CD14-positive monocyte (primary cell): Measurements from ENCODE around the gene RS1. TPM values are rescaled to one million over a fixed set of nuclear protein-coding genes. Genes with fewer than 3 reads are reported as not detected.

Experiments
- DNase-seq, 3 donors: peaks; one replicate each; pipeline ENCODE4 v3.0.0-alpha.2; 2011 to 2022
- H2AFZ ChIP-seq: 2 replicates; pipeline ENCODE4 v1.6.0; 2012; ENCODE audit warnings: mild to moderate bottlenecking, low read depth, low read length, inconsistent platforms; ENCODE audit not compliant: insufficient read depth, poor library complexity, severe bottlenecking
- H3K27ac ChIP-seq, 2 donors: 1 replicate in 1 of 2; 2 replicates in 1 of 2; pipeline ENCODE4 v1.5.1; 2012 to 2013; ENCODE audit warnings: low read length in 2 of 2, control low read depth in 1 of 2, inconsistent platforms in 1 of 2, low read depth in 1 of 2, mild to moderate bottlenecking in 1 of 2
- H3K27me3 ChIP-seq, 2 donors: one replicate each; pipeline versions ENCODE4 v1.6.0 to v1.6.1; 2011 to 2013; ENCODE audit warnings: low read length in 2 of 2; ENCODE audit not compliant: control insufficient read depth in 2 of 2, insufficient read depth in 2 of 2
- H3K36me3 ChIP-seq, 2 donors: replicated peaks in 1 of 2; 1 replicate in 1 of 2; 2 replicates in 1 of 2; pipeline versions ENCODE4 v1.5.1 to v1.6.1; 2012 to 2013; ENCODE audit warnings: low read length in 2 of 2, control low read depth in 1 of 2, inconsistent platforms in 1 of 2, mild to moderate bottlenecking in 1 of 2; ENCODE audit not compliant: insufficient read depth in 2 of 2, control insufficient read depth in 1 of 2
- H3K4me1 ChIP-seq, 2 donors: 1 replicate in 1 of 2; 2 replicates in 1 of 2; pipeline versions ENCODE4 v1.5.1 to v1.6.1; 2012 to 2013; ENCODE audit warnings: low read length in 2 of 2, control low read depth in 1 of 2, inconsistent platforms in 1 of 2, mild to moderate bottlenecking in 1 of 2, moderate library complexity in 1 of 2; ENCODE audit not compliant: insufficient read depth in 2 of 2, control insufficient read depth in 1 of 2
- H3K4me2 ChIP-seq: replicated peaks from 2 replicates; pipeline ENCODE3; 2012; ENCODE audit warnings: low read length, moderate library complexity, mild to moderate bottlenecking; ENCODE audit not compliant: poor library complexity, severe bottlenecking; ENCODE audit errors: extremely low read depth
- H3K4me3 ChIP-seq, 3 experiments: fragments of 200-600 bp in 1 of 3; sonication (generic) in 1 of 3; replicated peaks in 1 of 3; 1 replicate in 2 of 3; 2 replicates in 1 of 3; pipeline ENCODE4 v1.5.1; 2011 to 2013; ENCODE audit warnings: low read length in 3 of 3, mild to moderate bottlenecking in 3 of 3, control low read depth in 2 of 3, low read depth in 2 of 3, inconsistent platforms in 1 of 3, moderate library complexity in 1 of 3
- H3K79me2 ChIP-seq: 2 replicates; pipeline ENCODE4 v1.6.0; 2012; ENCODE audit warnings: mild to moderate bottlenecking, control low read depth, inconsistent platforms, low read length, moderate library complexity; ENCODE audit not compliant: insufficient read depth
- H3K9ac ChIP-seq: 2 replicates; pipeline ENCODE4 v1.6.0; 2017; ENCODE audit warnings: low read length, mild to moderate bottlenecking; ENCODE audit not compliant: insufficient read depth, poor library complexity, severe bottlenecking
- H3K9me3 ChIP-seq, 2 donors: replicated peaks in 1 of 2; 1 replicate in 1 of 2; 2 replicates in 1 of 2; pipeline versions ENCODE4 v1.5.1 to v1.6.1; 2012 to 2013; ENCODE audit warnings: low read length in 2 of 2, control low read depth in 1 of 2; ENCODE audit not compliant: control insufficient read depth in 1 of 2, insufficient read depth in 1 of 2
- H4K20me1 ChIP-seq: 2 replicates; pipeline ENCODE4 v1.6.0; 2012; ENCODE audit warnings: mild to moderate bottlenecking, low read length, control low read depth, moderate library complexity; ENCODE audit not compliant: insufficient read depth
- H3K27ac Mint-ChIP-seq, 7 donors: one replicate each; pipeline ENCODE4 v1.8.0; 2020; ENCODE audit warnings: mild to moderate bottlenecking in 7 of 7, mixed read lengths in 7 of 7, moderate library complexity in 6 of 7, inconsistent platforms in 2 of 7
- H3K27me3 Mint-ChIP-seq, 3 donors: one replicate each; pipeline ENCODE4 v1.8.0; 2021 to 2022; ENCODE audit warnings: low read depth in 3 of 3, mild to moderate bottlenecking in 3 of 3, mixed read lengths in 3 of 3, moderate library complexity in 3 of 3, inconsistent platforms in 1 of 3
- H3K36me3 Mint-ChIP-seq, 2 donors: one replicate each; pipeline ENCODE4 v1.8.0; 2020; ENCODE audit warnings: mixed read lengths in 2 of 2, inconsistent platforms in 1 of 2, mild to moderate bottlenecking in 1 of 2
- H3K4me1 Mint-ChIP-seq: one replicate; pipeline ENCODE4 v1.8.0; 2020; ENCODE audit warnings: mild to moderate bottlenecking, mixed read lengths
- H3K4me3 Mint-ChIP-seq, 2 donors: one replicate each; pipeline ENCODE4 v1.8.0; 2020; ENCODE audit warnings: mild to moderate bottlenecking in 2 of 2, mixed read lengths in 2 of 2, moderate library complexity in 1 of 2
- H3K9me3 Mint-ChIP-seq, 7 donors: one replicate each; pipeline ENCODE4 v1.8.0; 2020 to 2022; ENCODE audit warnings: mixed read lengths in 7 of 7, mild to moderate bottlenecking in 6 of 7, moderate library complexity in 6 of 7, inconsistent platforms in 2 of 7
- WGBS: methylation state at CpG from one replicate; pipeline ENCODE4 v1.1.5; 2013; ENCODE audit warnings: missing lambda C conversion rate; ENCODE audit not compliant: insufficient coverage; 5-methylcytosine and 5-hydroxymethylcytosine counted together
- intact Hi-C, 2 donors: fragments of 100-400 bp; cut with micrococcal nuclease; formaldehyde crosslinking; loops; one replicate each; pipeline versions ENCODE4 v1.15.0 to v1.15.1; 2023
- polyA plus RNA-seq, 3 donors: library from polyadenylated mRNA; depleted of rRNA in 1 of 3; unstranded in 2 of 3; stranded (reverse) in 1 of 3; fragments of 300-500 nt in 2 of 3; fragments of >200 nt in 1 of 3; fragmentation: Illumina TruSeq in 2 of 3; gene quantifications; 1 replicate in 2 of 3; 2 replicates in 1 of 3; pipeline ENCODE4 v1.2.3, GENCODE V29; 2012 to 2021
- TF ChIP-seq, protein P1 (sequence below): fragments of 200-600 bp; IDR thresholded peaks from one replicate; pipeline ENCODE4 v1.8.0; 2022; ENCODE audit warnings: antibody characterized with exemption, mild to moderate bottlenecking

RS1 gene
- polyA plus RNA-seq, 3 donors = 0.08 TPM; not detected in 2

- H3K9me3 ChIP-seq = no peaks in the 10 kb centered on the region
- no peak overlapping the region for H3K4me2 ChIP-seq
- Mint-ChIP-seq H3K4me3 (no peak overlapping the region), H3K27me3 (peaks cover 0 to 7% (median 7%) of the 10 kb centered on the region in 3 donors), H3K9me3 (peaks cover 0 to 3% (median 2%) of the 10 kb centered on the region in 7 donors), H3K36me3 (no peaks in the 10 kb centered on the region), H3K27ac (no peak overlapping the region), H3K4me1 (no peaks in the 10 kb centered on the region)
- no peaks in the 10 kb centered on the region for H4K20me1 ChIP-seq
- H3K4me1 ChIP-seq = no peaks in the 10 kb centered on the region
- no peak for DNase-seq
- intact Hi-C loops = no loop called here
- WGBS = 96% methylated on average over 8 of the region's 9 CpGs
- H3K79me2 ChIP-seq = no peaks in the 10 kb centered on the region
- TF ChIP-seq, protein P1, sequence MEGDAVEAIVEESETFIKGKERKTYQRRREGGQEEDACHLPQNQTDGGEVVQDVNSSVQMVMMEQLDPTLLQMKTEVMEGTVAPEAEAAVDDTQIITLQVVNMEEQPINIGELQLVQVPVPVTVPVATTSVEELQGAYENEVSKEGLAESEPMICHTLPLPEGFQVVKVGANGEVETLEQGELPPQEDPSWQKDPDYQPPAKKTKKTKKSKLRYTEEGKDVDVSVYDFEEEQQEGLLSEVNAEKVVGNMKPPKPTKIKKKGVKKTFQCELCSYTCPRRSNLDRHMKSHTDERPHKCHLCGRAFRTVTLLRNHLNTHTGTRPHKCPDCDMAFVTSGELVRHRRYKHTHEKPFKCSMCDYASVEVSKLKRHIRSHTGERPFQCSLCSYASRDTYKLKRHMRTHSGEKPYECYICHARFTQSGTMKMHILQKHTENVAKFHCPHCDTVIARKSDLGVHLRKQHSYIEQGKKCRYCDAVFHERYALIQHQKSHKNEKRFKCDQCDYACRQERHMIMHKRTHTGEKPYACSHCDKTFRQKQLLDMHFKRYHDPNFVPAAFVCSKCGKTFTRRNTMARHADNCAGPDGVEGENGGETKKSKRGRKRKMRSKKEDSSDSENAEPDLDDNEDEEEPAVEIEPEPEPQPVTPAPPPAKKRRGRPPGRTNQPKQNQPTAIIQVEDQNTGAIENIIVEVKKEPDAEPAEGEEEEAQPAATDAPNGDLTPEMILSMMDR = no peak
- H3K27me3 ChIP-seq = peaks cover 2 to 3% of the 10 kb centered on the region in 2 donors
- H2AFZ ChIP-seq = no peak overlapping the region
- no peak overlapping the region for H3K9ac ChIP-seq
- no peaks in the 10 kb centered on the region for H3K36me3 ChIP-seq
- H3K4me3 ChIP-seq = no peak overlapping the region
- H3K27ac ChIP-seq = no peak overlapping the region
Observed at GRCh38 chrX:18714910-18715309, 43.0 kb upstream of the RS1 start.

GRCh38 chrX:18709833-18710232, 37.9 kb upstream of the RS1 start:
- no peak overlapping the region for H3K27ac ChIP-seq
- H2AFZ ChIP-seq = no peak overlapping the region
- no peaks in the 10 kb centered on the region for H3K79me2 ChIP-seq
- TF ChIP-seq, protein P1 = no peak
- Mint-ChIP-seq H3K4me1 (peaks cover 2% of the 10 kb centered on the region), H3K27ac (no peak overlapping the region), H3K9me3 (peaks cover 0 to 3% (median 0%) of the 10 kb centered on the region in 7 donors), H3K36me3 (no peaks in the 10 kb centered on the region), H3K27me3 (peaks cover 0 to 12% (median 11%) of the 10 kb centered on the region in 3 donors), H3K4me3 (no peak overlapping the region)
- WGBS = no CpG with 5 or more reads among the region's 3 CpGs
- no peak for DNase-seq
- no peaks in the 10 kb centered on the region for H4K20me1 ChIP-seq
- no peaks in the 10 kb centered on the region for H3K9me3 ChIP-seq
- peaks cover 0 to 5% of the 10 kb centered on the region in 2 donors for H3K27me3 ChIP-seq
- intact Hi-C loops = no loop called here
- H3K4me3 ChIP-seq = no peak overlapping the region
- H3K9ac ChIP-seq = no peak overlapping the region
- H3K4me1 ChIP-seq = no peaks in the 10 kb centered on the region
- no peaks in the 10 kb centered on the region for H3K36me3 ChIP-seq
- H3K4me2 ChIP-seq = no peak overlapping the region
